Mesendoderm (in vitro differentiated cells): ENCODE data around the gene BCL2.

ENCODE experiments used
- DNase-seq: peaks from one replicate; pipeline ENCODE4 v3.0.0; 2013
- H2AK5ac ChIP-seq: 2 replicates; pipeline ENCODE4 v1.6.1; 2013; ENCODE audit warnings: low read length, inconsistent platforms
- H2BK120ac ChIP-seq: 2 replicates; pipeline ENCODE4 v1.6.1; 2013; ENCODE audit warnings: low read depth, mild to moderate bottlenecking, low read length, moderate library complexity, mixed read lengths
- H2BK15ac ChIP-seq: replicated peaks from 2 replicates; pipeline ENCODE4 v1.6.1; 2013; ENCODE audit warnings: low read depth, mild to moderate bottlenecking, moderate library complexity
- H2BK5ac ChIP-seq: 2 replicates; pipeline ENCODE4 v1.6.1; 2013; ENCODE audit warnings: low read length, inconsistent platforms
- H3K18ac ChIP-seq: 2 replicates; pipeline ENCODE4 v1.6.1; 2013; ENCODE audit warnings: mild to moderate bottlenecking, low read length, mixed read lengths
- H3K23ac ChIP-seq: one replicate; pipeline ENCODE4 v1.6.1; 2013; ENCODE audit warnings: low read length
- H3K27ac ChIP-seq: 2 replicates; pipeline ENCODE4 v1.5.1; 2013; ENCODE audit warnings: low read depth, mild to moderate bottlenecking, inconsistent platforms, low read length, moderate library complexity
- H3K27me3 ChIP-seq: 2 replicates; pipeline ENCODE4 v1.6.1; 2013; ENCODE audit warnings: low read length, control low read depth, mild to moderate bottlenecking, inconsistent platforms; ENCODE audit not compliant: insufficient read depth, poor library complexity
- H3K36me3 ChIP-seq: 2 replicates; pipeline ENCODE4 v1.6.1; 2013; ENCODE audit warnings: low read length, inconsistent platforms; ENCODE audit not compliant: control insufficient read depth, insufficient read depth
- H3K4ac ChIP-seq: one replicate; pipeline ENCODE4 v1.6.1; 2013; ENCODE audit warnings: low read depth, mild to moderate bottlenecking, low read length, moderate library complexity
- H3K4me1 ChIP-seq: 2 replicates; pipeline ENCODE4 v1.6.1; 2013; ENCODE audit warnings: low read depth, low read length, inconsistent platforms; ENCODE audit not compliant: control insufficient read depth
- H3K4me2 ChIP-seq: 2 replicates; pipeline ENCODE4 v1.6.1; 2013; ENCODE audit warnings: low read length
- H3K4me3 ChIP-seq: 2 replicates; pipeline ENCODE4 v1.5.1; 2013; ENCODE audit warnings: mild to moderate bottlenecking, low read length
- H3K56ac ChIP-seq: one replicate; pipeline ENCODE4 v1.6.1; 2013; ENCODE audit warnings: low read length
- H3K79me1 ChIP-seq: 2 replicates; pipeline ENCODE4 v1.6.1; 2013; ENCODE audit warnings: low read length, inconsistent platforms
- H3K79me2 ChIP-seq: 2 replicates; pipeline ENCODE4 v1.6.1; 2013; ENCODE audit warnings: mild to moderate bottlenecking, low read length; ENCODE audit not compliant: control insufficient read depth, insufficient read depth
- H3K9ac ChIP-seq: 2 replicates; pipeline ENCODE4 v1.6.1; 2013; ENCODE audit warnings: low read length, inconsistent platforms
- H4K5ac ChIP-seq: one replicate; pipeline ENCODE4 v1.6.1; 2013; ENCODE audit warnings: low read length
- H4K8ac ChIP-seq: one replicate; pipeline ENCODE4 v1.6.1; 2013; ENCODE audit warnings: low read depth, mild to moderate bottlenecking, control low read depth, low read length, moderate library complexity
- WGBS: extraction: QIAGEN DNeasy Blood & Tissue Kit; methylation state at CpG from one replicate; pipeline ENCODE4 v1.1.7; 2013; ENCODE audit warnings: low lambda C conversion rate, missing lambda C conversion rate; ENCODE audit not compliant: insufficient coverage; ENCODE audit errors: extremely low coverage; 5-methylcytosine and 5-hydroxymethylcytosine counted together

BCL2 gene

DNA sequence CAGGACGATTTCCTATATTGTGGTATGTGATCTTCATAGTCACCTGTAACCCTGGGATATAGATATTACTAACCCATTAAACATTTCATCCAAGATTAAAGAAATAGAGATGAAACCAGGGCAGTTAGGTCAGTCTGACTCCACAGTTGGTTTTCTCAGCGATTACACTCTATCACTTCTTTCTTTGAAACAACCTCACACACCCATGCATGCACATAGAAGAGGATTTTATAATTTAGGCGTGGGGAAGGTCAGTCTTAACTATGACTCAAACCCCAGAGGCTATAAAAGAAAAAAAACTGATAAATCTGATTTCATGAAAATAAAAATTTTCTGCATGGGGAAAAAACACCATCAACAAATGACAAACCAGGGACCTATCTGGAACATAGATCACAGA lies 54.2 kb downstream of the BCL2 start:
- no peak for DNase-seq
- Histone ChIP-seq H4K5ac (no peak overlapping the region), H2AK5ac (no peak overlapping the region), H3K79me2 (no peaks in the 10 kb centered on the region), H2BK5ac (no peak overlapping the region), H3K27me3 (no peaks in the 10 kb centered on the region), H3K56ac (no peak overlapping the region), H3K23ac (no peak overlapping the region), H3K4me1 (no peaks in the 10 kb centered on the region), H3K9ac (no peak overlapping the region), H4K8ac (no peak overlapping the region), H3K18ac (no peak overlapping the region), H3K4me2 (no peak overlapping the region), H3K4me3 (no peak overlapping the region), H3K36me3 (no peaks in the 10 kb centered on the region), H3K79me1 (no peaks in the 10 kb centered on the region), H3K27ac (no peak overlapping the region), H2BK15ac (no peak overlapping the region), H3K4ac (no peak overlapping the region), H2BK120ac (no peak overlapping the region)
- no CpG with 5 or more reads among the region's 3 CpGs for WGBS

GRCh38 chr18:63264871-63265270 lies 54.7 kb downstream of the BCL2 start:
- H3K4ac ChIP-seq = no peak overlapping the region
- no peak overlapping the region for H3K18ac ChIP-seq
- H3K4me1 ChIP-seq = no peaks in the 10 kb centered on the region
- H3K56ac ChIP-seq = no peak overlapping the region
- no peak overlapping the region for H2AK5ac ChIP-seq
- H4K5ac ChIP-seq = no peak overlapping the region
- H2BK120ac ChIP-seq = no peak overlapping the region
- no peak overlapping the region for H2BK5ac ChIP-seq
- no peaks in the 10 kb centered on the region for H3K79me2 ChIP-seq
- H4K8ac ChIP-seq = no peak overlapping the region
- no peaks in the 10 kb centered on the region for H3K27me3 ChIP-seq
- H2BK15ac ChIP-seq = no peak overlapping the region
- no peak overlapping the region for H3K4me3 ChIP-seq
- H3K36me3 ChIP-seq = no peaks in the 10 kb centered on the region
- H3K23ac ChIP-seq = no peak overlapping the region
- H3K4me2 ChIP-seq = no peak overlapping the region
- DNase-seq = no peak
- H3K27ac ChIP-seq = no peak overlapping the region
- WGBS = no CpG with 5 or more reads among the region's 9 CpGs
- H3K79me1 ChIP-seq = no peaks in the 10 kb centered on the region
- H3K9ac ChIP-seq = no peak overlapping the region

GRCh38 chr18:63263444-63263843 lies 56.1 kb downstream of the BCL2 start:
- Histone ChIP-seq H3K9ac (no peak overlapping the region), H2BK5ac (no peak overlapping the region), H3K23ac (no peak overlapping the region), H3K18ac (no peak overlapping the region), H4K8ac (no peak overlapping the region), H3K27me3 (no peaks in the 10 kb centered on the region), H3K79me1 (no peaks in the 10 kb centered on the region), H3K36me3 (no peaks in the 10 kb centered on the region), H3K79me2 (no peaks in the 10 kb centered on the region), H3K4me1 (no peaks in the 10 kb centered on the region), H3K4me3 (no peak overlapping the region), H3K4ac (no peak overlapping the region), H3K27ac (no peak overlapping the region), H2AK5ac (no peak overlapping the region), H3K4me2 (no peak overlapping the region), H3K56ac (no peak overlapping the region), H2BK15ac (no peak overlapping the region), H2BK120ac (no peak overlapping the region), H4K5ac (no peak overlapping the region)
- no peak for DNase-seq
- WGBS = no CpG with 5 or more reads among the region's 2 CpGs

GRCh38 chr18:63262369-63263335 lies 56.9 kb downstream of the BCL2 start:
- no CpG with 5 or more reads among the region's 12 CpGs for WGBS
- H3K4me2 ChIP-seq = no peak overlapping the region
- no peaks in the 10 kb centered on the region for H3K27me3 ChIP-seq
- H3K79me1 ChIP-seq = no peaks in the 10 kb centered on the region
- DNase-seq = no peak
- no peak overlapping the region for H2AK5ac ChIP-seq
- H4K5ac ChIP-seq = no peak overlapping the region
- H3K9ac ChIP-seq = no peak overlapping the region
- no peaks in the 10 kb centered on the region for H3K36me3 ChIP-seq
- H3K18ac ChIP-seq = no peak overlapping the region
- no peaks in the 10 kb centered on the region for H3K4me1 ChIP-seq
- no peak overlapping the region for H4K8ac ChIP-seq
- H3K79me2 ChIP-seq = no peaks in the 10 kb centered on the region
- no peak overlapping the region for H2BK15ac ChIP-seq
- H3K23ac ChIP-seq = no peak overlapping the region
- no peak overlapping the region for H3K27ac ChIP-seq
- H3K4ac ChIP-seq = no peak overlapping the region
- H3K56ac ChIP-seq = no peak overlapping the region
- H3K4me3 ChIP-seq = no peak overlapping the region
- no peak overlapping the region for H2BK120ac ChIP-seq
- no peak overlapping the region for H2BK5ac ChIP-seq

GRCh38 chr18:63261029-63261428 lies 58.5 kb downstream of the BCL2 start:
- no peaks in the 10 kb centered on the region for H3K4me1 ChIP-seq
- WGBS = no CpG with 5 or more reads among the region's 3 CpGs
- no peak overlapping the region for H3K18ac ChIP-seq

More at GRCh38 chr18:63261029-63261428, 58.5 kb downstream of the BCL2 start:
- Histone ChIP-seq H3K79me1 (no peaks in the 10 kb centered on the region), H3K9ac (no peak overlapping the region), H2BK15ac (no peak overlapping the region), H3K27ac (peak overlapping the region; percentile 60), H3K4me3 (no peak overlapping the region), H3K79me2 (no peaks in the 10 kb centered on the region), H2AK5ac (no peak overlapping the region), H3K56ac (no peak overlapping the region), H3K23ac (no peak overlapping the region), H3K4me2 (no peak overlapping the region), H2BK120ac (no peak overlapping the region), H3K36me3 (no peaks in the 10 kb centered on the region), H4K5ac (no peak overlapping the region), H3K4ac (no peak overlapping the region), H2BK5ac (no peak overlapping the region), H4K8ac (no peak overlapping the region), H3K27me3 (no peaks in the 10 kb centered on the region)
- no peak for DNase-seq
